Measurements from ENCODE around the gene ABCC12. TPM values are rescaled to one million over a fixed set of nuclear protein-coding genes. Genes with fewer than 3 reads are reported as not detected.

Gene ABCC12
- total and polyA plus RNA-seq, 2 of the 4 experiments (the other 2 are of a cell fraction), result under 0.01 TPM; not detected in 1

DNA sequence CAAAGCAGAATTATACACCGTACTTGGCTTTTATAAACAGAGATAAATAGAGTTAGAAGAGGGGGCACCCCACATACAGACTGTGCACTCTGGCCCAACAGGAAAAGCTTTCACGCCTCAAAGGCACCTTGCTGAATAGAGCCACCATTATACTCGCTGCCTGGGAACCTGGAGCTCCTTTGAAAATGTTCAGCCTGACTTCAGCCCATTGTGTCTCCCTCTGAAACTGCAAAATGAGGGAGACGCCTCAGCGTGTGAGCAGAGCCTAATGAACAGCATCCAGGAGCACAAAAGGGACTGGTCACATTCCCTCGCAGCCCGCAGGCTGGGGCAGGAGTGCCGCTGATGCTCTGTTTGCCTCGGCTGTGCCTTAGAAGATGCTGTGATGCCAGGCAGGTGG lies 46.3 kb downstream of the ABCC12 start:
- Histone ChIP-seq H4K8ac (ENCODE audit: low read depth in 2 of 2, low read length in 2 of 2) (no peak overlapping the region), H3K9me1 (ENCODE audit: insufficient read depth, low read length) (no peaks in the 10 kb centered on the region; the same call in 1 of the 2 replicates), H3K23ac (ENCODE audit: low read depth, low read length) (no peak overlapping the region), H2BK15ac (ENCODE audit: low read depth, low read length) (no peak overlapping the region), H3K4ac (ENCODE audit: low read depth, low read length) (no peak overlapping the region), H2AFZ (replicated peaks; ENCODE audit: low read length, poor library complexity) (no peak overlapping the region), H4K91ac (ENCODE audit: insufficient read depth, low read depth, low read length) (no peak overlapping the region), H3K18ac (ENCODE audit: low read depth, low read length) (no peak overlapping the region), H2BK20ac (ENCODE audit: low read depth, low read length) (no peak overlapping the region), H3K4me3 (ENCODE audit: insufficient read depth, low read depth, low read length) (no peak overlapping the region), H2AK5ac (ENCODE audit: low read depth, low read length) (no peak overlapping the region), H2BK120ac (ENCODE audit: low read depth, low read length) (no peak overlapping the region), H3K4me2 (ENCODE audit: low read depth, low read length) (no peak overlapping the region), H3K9ac (ENCODE audit: low read depth, low read length) (no peak overlapping the region), H3K79me1 (ENCODE audit: low read depth in 1 of 2, low read length in 2 of 2) (no peaks in the 10 kb centered on the region), H2BK5ac (ENCODE audit: low read depth, low read length, poor library complexity, severe bottlenecking) (no peak overlapping the region), H3K27ac (ENCODE audit: insufficient read depth, low read length) (no peak overlapping the region), H3K9me3 (ENCODE audit: control insufficient read depth, insufficient read depth, low read length) (no peaks in the 10 kb centered on the region), H4K5ac (ENCODE audit: low read depth, low read length) (no peak overlapping the region), H2AK9ac (replicated peaks; ENCODE audit: low read depth, low read length, poor library complexity) (no peak overlapping the region), H3K36me3 (ENCODE audit: control insufficient read depth, insufficient read depth, low read length) (no peaks in the 10 kb centered on the region), H3K27me3 (ENCODE audit: control insufficient read depth, insufficient read depth, low read length) (peaks cover 19% of the 10 kb centered on the region), H3K14ac (replicated peaks; ENCODE audit: low read depth, low read length) (no peak overlapping the region), H3K56ac (ENCODE audit: extremely low read depth, insufficient read depth, low read length) (no peak overlapping the region), H4K20me1 (ENCODE audit: insufficient read depth, low read length) (no peaks in the 10 kb centered on the region), H3K4me1 (ENCODE audit: control insufficient read depth, insufficient read depth, low read length) (no peaks in the 10 kb centered on the region)
- dilution Hi-C loops (cut with HindIII; ENCODE audit: low sequenced_read_pairs, unreplicated experiment), result no loop called here
- in situ Hi-C loops (cut with MboI; ENCODE audit: low sequenced_read_pairs), result no loop called here
- intact Hi-C loops (cut with micrococcal nuclease), result no loop called here
- no TSS peak for BruUV-seq (replicated peaks)
- ChIA-PET CTCF (interaction anchor here (0.5 to 0.8 kb wide), 2 partner anchors 8 to 1160 kb away, joined by 4 read pairs; no protein-coding TSS in a partner anchor), POLR2A (ENCODE audit: unreplicated experiment) (no interaction called here)
- whole genome bisulfite sequencing, 2 experiments (ENCODE audit: extremely low coverage in 2 of 2, insufficient read length in 1 of 2), result 67% methylated on average over 6 of the region's 9 CpGs; no CpG with 5 or more reads in 1 of the 2 experiments
- DNase-seq, result no peak
- TF ChIP-seq BHLHE40 (IDR thresholded peaks at IDR 0.05; ENCODE audit: low read depth, low read length), result no peak
- ATAC-seq (ENCODE audit: low read depth), result no peak
